Lung (tissue), 12 donors: ENCODE data around the gene LYST. TPM values are rescaled to one million over a fixed set of nuclear protein-coding genes. Genes with fewer than 3 reads are reported as not detected.

Experiments used
- ATAC-seq: fragments of 200-7000 bp; cut with Tn5 transposase; one replicate; pipeline ENCODE4 v1.9.1; 2020; ENCODE audit warnings: moderate number of reproducible peaks; ENCODE audit not compliant: insufficient read depth, low FRiP score
- DNase-seq, 3 donors: peaks; one replicate each; pipeline ENCODE4 v3.0.0-alpha.2; 2013 to 2017
- H3K27ac ChIP-seq, 2 donors: one replicate each; pipeline ENCODE4 v1.5.1; 2013; ENCODE audit warnings: mild to moderate bottlenecking in 2 of 2, moderate library complexity in 2 of 2, control low read depth in 1 of 2, inconsistent platforms in 1 of 2, low read depth in 1 of 2, low read length in 1 of 2
- H3K27me3 ChIP-seq, 3 donors: one replicate each; pipeline ENCODE4 v1.5.1; 2013; ENCODE audit warnings: low read length in 2 of 3; ENCODE audit not compliant: control insufficient read depth in 3 of 3, insufficient read depth in 3 of 3
- H3K36me3 ChIP-seq, 4 donors: one replicate each; pipeline ENCODE4 v1.5.1; 2013; ENCODE audit warnings: low read length in 4 of 4, mild to moderate bottlenecking in 1 of 4, moderate library complexity in 1 of 4; ENCODE audit not compliant: control insufficient read depth in 4 of 4, insufficient read depth in 4 of 4
- H3K4me1 ChIP-seq, 5 donors: one replicate each; pipeline ENCODE4 v1.5.1; 2013; ENCODE audit warnings: low read length in 5 of 5, mild to moderate bottlenecking in 2 of 5, moderate library complexity in 1 of 5; ENCODE audit not compliant: control insufficient read depth in 5 of 5, insufficient read depth in 5 of 5
- H3K4me3 ChIP-seq: one replicate; pipeline ENCODE4 v1.5.1; 2013; ENCODE audit warnings: mild to moderate bottlenecking, control low read depth, moderate library complexity
- H3K9ac ChIP-seq, 2 donors: one replicate each; pipeline ENCODE4 v1.5.1; 2013; ENCODE audit warnings: low read length in 2 of 2, control low read depth in 1 of 2; ENCODE audit not compliant: insufficient read depth in 1 of 2
- H3K9me3 ChIP-seq, 4 donors: one replicate each; pipeline ENCODE4 v1.5.1; 2013; ENCODE audit warnings: low read length in 3 of 4, mild to moderate bottlenecking in 1 of 4, moderate library complexity in 1 of 4; ENCODE audit not compliant: control insufficient read depth in 4 of 4, insufficient read depth in 3 of 4
- CTCF ChIP-seq: IDR thresholded peaks from 2 replicates; pipeline ENCODE4 v1.5.1; 2012; ENCODE audit warnings: mild to moderate bottlenecking; ENCODE audit errors: control extremely low read depth, extremely low read depth
- WGBS, 2 donors: extraction: QIAGEN DNeasy Blood & Tissue Kit; methylation state at CpG; one replicate each; pipeline ENCODE4 v1.1.7; 2013; 5-methylcytosine and 5-hydroxymethylcytosine counted together
- polyA plus RNA-seq, 2 donors: library from polyadenylated mRNA; stranded (reverse); fragments of 200-250 nt; gene quantifications; one replicate each; pipeline ENCODE4 v1.2.1, GENCODE V29; 2013
- total RNA-seq, 2 donors: library from RNA; depleted of rRNA in 1 of 2; stranded (reverse); fragments of >200 nt in 1 of 2; gene quantifications; one replicate each; pipeline ENCODE4 v1.2.1, GENCODE V29; 2014 to 2021
- donor health status: control.
- donor health status: control.
- donor health status: Bipolar disorder and iron deficiency.
- donor health status: healthy.
- donor health status: DM: yes; HTN: yes; CAD: no.

Gene LYST
- total and polyA plus RNA-seq, 4 donors: 9.8 to 82.7 (median 31.7) TPM

GRCh38 chr1:235736263-235736662, 130.4 kb downstream of the LYST start:
- no peaks in the 10 kb centered on the region for H3K9me3 ChIP-seq
- peaks cover 3 to 10% (median 6%) of the 10 kb centered on the region in 4 donors for H3K36me3 ChIP-seq
- no peak overlapping the region for H3K27ac ChIP-seq

GRCh38 chr1:235735621-235736020, 131.1 kb downstream of the LYST start:
- 83 to 94% methylated on average over 2 of the region's 2 CpGs for WGBS, 2 donors
- no peaks in the 10 kb centered on the region for H3K4me1 ChIP-seq
- H3K9ac ChIP-seq: no peak overlapping the region
- no peaks in the 10 kb centered on the region for H3K9me3 ChIP-seq
- no peak for DNase-seq
- H3K36me3 ChIP-seq: peaks cover 3 to 9% (median 6%) of the 10 kb centered on the region in 4 donors
- ATAC-seq: no peak
- H3K27ac ChIP-seq: no peak overlapping the region
- H3K4me3 ChIP-seq: no peak overlapping the region
- no peak for TF ChIP-seq CTCF
- H3K27me3 ChIP-seq: no peaks in the 10 kb centered on the region

More at GRCh38 chr1:235736263-235736662, 130.4 kb downstream of the LYST start:
- ATAC-seq (no peak), DNase-seq (no peak)
- TF ChIP-seq CTCF: no peak
- no peaks in the 10 kb centered on the region for H3K27me3 ChIP-seq
- no peaks in the 10 kb centered on the region for H3K4me1 ChIP-seq
- no peak overlapping the region for H3K4me3 ChIP-seq
- H3K9ac ChIP-seq: no peak overlapping the region

- Histone ChIP-seq H3K9me3 (no peaks in the 10 kb centered on the region), H3K27ac (no peak overlapping the region), H3K9ac (no peak overlapping the region), H3K27me3 (no peaks in the 10 kb centered on the region), H3K4me3 (no peak overlapping the region), H3K4me1 (no peaks in the 10 kb centered on the region), H3K36me3 (peaks cover 3 to 7% (median 5%) of the 10 kb centered on the region in 4 donors)
- no peak for DNase-seq
- no peak for ATAC-seq
- TF ChIP-seq CTCF: no peak
Measured at GRCh38 chr1:235734335-235734734, 132.4 kb downstream of the LYST start.

- no peak for TF ChIP-seq CTCF
- Histone ChIP-seq H3K36me3 (peaks cover 0 to 9% (median 4%) of the 10 kb centered on the region in 4 donors), H3K9me3 (no peaks in the 10 kb centered on the region), H3K4me1 (no peaks in the 10 kb centered on the region), H3K27me3 (no peaks in the 10 kb centered on the region), H3K4me3 (no peak overlapping the region), H3K9ac (no peak overlapping the region), H3K27ac (no peak overlapping the region)
- DNase-seq (no peak), ATAC-seq (no peak)
- 88 to 94% methylated on average over 1 of the region's 1 CpG for WGBS, 2 donors
Measured at GRCh38 chr1:235730007-235730406, 136.7 kb downstream of the LYST start.
